Inferior parietal cortex (tissue), 1 donor: ENCODE results near the gene CENPK.
"Not testable (repeated sequence)": the region's sequence is repeated elsewhere in the genome, so short reads cannot be mapped to it uniquely, and the experiment has no call there.

Source experiments
- DNase-seq: peaks from one replicate; pipeline ENCODE4 v3.0.0-alpha.2; 2016; ENCODE audit errors: extremely low spot score

CENPK gene

DNA sequence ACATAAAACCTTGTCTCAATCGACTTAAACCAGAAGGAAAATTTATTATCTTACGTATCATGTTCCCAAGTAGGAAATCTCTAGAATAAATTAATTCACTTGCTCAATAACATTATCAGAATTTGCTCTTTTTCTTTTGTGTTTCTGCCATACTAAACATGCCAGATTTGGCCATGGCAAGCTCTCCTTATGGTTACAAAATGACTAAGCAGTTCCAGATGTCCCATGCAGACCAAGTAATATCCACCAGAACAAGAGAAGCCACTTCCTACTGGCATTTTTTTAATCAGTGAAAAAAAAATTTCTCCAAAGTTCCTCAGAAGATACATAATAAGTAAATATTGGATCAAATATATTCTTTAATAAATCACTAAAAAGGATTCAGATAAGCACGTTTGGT lies 56.0 kb downstream of the CENPK start:
- DNase-seq, result no peak

DNA sequence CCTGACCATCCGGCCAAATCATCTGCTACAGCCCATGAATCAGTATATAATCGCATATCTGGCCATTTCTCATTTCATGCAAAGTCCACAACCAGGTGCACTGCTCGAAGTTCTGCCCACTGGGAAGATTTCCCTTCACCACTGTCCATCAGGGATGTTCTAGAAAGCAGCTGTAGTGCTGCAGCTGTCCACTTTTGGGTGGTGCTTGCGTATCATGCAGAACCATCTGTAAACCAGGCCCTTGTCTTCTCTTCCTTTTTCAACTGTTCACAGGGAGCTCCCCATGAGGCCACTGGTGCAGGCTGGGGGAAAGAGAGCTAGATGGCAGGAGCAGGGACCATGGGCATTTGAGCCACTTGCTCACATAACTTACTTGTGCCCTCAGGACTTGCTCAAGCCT lies 73.8 kb downstream of the CENPK start:
- no peak for DNase-seq

DNA sequence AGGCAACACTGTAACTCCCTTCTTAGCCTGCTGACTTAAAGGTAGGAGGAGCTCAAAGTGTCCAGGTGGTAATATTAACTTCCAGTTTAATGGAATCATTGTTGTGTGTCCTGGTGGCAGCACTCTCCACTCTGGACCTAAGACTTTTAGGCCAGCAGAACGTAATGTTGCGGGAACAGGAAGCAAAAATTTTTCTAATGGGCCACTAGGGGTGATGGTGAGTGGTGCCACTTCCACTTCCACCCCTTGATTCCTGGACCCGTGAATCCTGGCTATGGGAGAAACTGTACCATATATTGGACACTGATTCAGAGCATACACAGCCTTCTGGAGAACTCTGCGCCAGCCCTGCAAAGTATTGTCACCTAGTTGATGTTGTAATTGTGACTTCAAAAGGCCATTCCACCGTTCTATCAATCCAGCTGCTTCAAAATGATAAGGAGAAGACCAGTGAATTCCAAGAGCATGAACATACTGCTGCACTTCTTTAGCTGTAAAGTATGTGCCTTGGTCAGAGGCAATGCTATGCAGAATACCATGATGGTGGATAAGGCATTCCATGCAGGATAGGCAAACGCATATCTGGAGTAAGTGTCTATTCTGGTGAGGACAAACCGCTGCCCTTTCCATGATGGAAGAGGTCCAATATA lies 74.8 kb downstream of the CENPK start:
- DNase-seq, result not testable (repeated sequence)

DNA sequence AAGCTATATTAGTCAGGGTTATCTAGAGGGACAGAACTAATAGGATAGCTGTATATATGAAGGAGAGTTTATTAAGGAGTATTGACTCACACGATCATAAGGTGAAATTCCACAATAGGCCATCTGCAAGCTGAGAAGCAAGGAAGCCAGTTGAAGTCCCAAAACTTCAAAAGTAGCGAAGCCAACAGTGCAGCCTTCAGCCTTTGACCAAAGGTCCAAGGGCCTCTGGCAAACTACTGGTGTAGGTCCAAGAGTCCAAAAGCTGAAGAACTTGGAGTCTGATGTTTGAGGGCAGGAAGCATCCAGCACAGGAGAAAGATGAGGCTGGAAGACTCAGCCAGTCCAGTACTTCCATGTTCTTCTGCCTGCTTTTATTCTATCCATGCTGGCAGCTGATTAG lies 76.2 kb downstream of the CENPK start:
- DNase-seq, result not testable (repeated sequence)

DNA sequence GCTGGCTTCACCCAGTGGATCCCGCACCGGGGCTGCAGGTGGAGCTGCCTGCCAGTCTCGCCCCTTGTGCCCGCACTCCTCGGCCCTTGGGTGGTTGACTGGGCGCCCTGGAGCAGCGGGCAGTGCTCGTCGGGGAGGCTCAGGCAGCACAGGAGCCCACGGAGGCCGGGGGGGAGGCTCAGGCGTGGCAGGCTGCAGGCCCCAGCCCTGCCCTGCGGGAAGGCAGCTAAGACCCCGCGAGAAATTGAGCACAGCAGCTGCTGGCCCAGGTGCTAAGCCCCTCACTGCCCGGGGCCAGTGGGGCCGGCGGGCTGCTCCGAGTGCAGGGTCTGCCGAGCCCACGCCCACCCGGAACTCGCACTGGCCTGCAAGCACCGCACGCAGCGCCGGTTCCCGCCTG lies 77.6 kb downstream of the CENPK start:
- no peak for DNase-seq

DNA sequence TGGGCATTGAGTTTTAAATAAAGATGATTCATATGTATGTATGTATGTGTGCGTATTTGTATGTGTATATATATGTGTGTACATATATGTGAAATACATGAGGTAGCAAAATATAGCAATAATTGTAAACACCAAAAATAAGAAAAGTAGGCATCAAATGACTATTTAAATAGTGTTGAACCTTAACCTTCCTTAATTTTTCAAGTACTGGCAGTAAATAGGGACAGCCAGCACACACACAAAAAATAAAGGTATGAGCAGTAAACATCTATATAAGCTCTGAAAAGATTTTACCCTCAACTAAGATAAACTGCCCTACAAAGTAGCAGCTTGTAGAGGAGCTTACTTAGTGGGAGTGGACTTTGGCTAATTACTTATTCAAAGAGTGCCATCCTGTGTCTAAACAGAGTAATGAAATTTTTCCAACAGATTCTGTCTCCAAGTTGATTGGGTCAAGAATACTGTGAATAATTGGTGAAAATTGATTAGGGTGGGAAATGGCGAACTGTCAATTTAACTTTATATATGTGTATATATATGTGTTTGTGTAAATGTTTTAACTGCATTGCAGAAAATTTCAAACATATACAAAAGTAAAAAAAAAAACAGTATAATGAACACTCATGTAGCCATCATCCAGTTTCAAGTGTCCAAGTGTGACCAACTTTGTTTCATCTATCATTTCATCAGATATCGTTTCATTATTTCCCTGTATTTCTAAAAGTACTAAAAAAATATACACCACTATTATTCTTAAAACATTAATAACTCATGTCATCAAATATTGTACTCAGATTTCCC lies 79.2 kb downstream of the CENPK start:
- DNase-seq, result peak; percentile 77

DNA sequence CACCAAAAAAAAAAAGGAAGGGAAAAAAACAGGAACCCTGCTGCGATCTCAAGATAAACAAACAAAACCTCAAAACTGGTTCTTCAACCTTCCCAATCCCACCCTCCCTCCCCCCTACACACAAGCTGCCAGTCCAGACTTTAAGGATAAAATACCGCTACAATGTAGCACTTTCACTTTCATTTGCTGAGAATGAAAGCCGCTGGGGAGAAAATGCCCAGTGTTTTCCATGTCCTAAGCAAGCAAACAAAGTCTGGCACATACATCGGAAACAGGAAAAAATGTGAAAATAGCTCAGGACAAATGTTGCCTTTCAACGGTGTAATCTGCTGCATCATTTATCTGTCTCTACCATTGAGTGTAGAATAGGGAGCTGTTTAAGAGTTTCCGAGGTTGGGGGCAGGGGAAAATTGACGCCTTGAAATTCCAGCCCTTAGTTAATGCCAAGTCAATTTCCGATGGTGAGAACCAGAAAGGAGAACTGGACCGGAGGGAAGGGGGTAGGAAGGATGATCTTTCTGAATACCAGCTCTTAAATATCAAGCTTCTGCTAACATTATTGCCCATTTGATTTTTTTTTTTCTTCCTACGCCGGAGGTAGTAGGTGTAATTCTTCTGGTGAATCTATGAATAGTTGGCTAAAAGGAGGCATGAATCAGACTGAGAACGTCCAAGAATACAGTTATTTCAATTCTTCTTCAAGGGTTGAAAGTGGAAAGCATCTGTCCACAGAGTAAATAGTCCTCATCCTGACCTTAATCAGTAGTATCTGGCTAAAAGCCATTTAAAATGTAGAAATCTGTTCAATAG lies 80.0 kb downstream of the CENPK start:
- peak; percentile 63 for DNase-seq

DNA sequence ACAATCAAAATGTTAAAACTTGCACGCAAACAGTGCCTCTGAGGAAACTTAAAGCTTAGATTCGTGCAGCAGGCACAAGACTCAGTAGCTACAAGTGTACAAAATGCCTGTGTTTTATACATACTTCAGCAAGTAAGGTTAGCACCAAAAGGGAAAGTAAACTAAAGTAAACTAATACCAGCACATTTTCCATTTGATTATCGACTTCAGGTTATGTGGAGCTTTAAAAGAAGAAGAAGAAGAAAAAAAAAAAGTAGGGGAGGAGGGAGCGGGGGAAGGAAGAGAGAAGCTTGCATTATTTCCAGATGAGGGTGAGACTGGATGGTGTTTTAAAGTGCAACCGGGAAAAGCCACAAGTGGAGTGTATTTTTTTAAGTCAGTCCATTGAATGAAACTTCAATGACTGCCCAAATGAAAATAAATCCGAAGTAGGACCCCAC lies 80.7 kb downstream of the CENPK start:
- DNase-seq, result peak; percentile 67

DNA sequence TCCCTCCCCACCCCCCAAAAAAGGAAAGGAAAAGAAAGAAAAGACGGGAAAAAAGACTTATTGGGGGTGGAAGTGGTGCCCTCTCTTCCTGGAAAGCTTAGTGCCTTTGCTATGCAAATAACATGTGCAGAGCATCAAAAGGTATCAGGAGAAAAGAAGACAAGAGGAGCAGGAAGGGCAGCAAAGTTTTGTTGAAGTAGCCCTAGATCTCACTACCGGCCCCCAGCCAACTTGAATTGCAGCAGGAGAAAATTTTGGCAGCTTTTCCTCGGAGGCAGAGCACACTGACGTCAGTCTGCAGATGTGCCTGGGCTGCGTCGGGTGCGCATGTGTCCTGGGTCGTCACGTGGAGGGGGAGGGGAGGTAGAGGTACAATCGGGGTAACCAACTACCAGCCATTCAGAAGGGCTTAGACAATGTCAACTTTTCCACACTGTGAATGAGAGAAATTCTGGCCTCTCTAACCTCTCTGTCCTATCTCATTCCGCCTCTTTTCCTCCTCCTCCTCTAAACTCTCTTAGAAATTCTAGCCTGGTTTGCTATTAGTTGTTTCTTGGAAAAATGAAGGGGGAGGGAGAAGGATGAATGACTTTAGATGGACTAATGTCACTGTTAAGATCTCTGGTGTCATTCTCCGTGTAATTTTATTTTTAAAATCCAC lies 81.2 kb downstream of the CENPK start, which contains the start of gene ADAMTS6:
Gene ADAMTS6, minus strand, starts transcription at position 286 of the 661 bp plus-strand sequence. CDS start 8,247 bp downstream, outside the sequence.
- peak; percentile 83 for DNase-seq

DNA sequence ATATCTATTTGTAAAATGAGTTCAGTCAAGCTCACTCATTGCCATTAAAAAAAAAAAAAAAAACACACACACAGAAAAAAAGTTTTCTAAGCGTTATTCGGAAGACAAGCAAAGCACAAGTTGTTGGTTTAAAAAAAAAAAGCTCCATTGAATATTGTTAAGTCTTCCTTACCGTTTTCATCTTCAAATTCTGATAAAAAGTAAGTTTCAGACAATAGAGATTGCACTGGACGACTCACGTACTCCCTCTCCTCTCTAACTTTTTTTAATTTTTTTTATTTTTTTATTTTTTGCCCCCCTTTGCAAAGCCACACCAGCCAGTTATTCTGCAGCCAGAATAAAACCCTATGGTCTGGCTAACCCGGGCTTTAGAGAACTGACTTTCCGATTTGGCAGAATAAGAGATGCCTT lies 81.8 kb downstream of the CENPK start:
- DNase-seq, result peak; percentile 12

DNA sequence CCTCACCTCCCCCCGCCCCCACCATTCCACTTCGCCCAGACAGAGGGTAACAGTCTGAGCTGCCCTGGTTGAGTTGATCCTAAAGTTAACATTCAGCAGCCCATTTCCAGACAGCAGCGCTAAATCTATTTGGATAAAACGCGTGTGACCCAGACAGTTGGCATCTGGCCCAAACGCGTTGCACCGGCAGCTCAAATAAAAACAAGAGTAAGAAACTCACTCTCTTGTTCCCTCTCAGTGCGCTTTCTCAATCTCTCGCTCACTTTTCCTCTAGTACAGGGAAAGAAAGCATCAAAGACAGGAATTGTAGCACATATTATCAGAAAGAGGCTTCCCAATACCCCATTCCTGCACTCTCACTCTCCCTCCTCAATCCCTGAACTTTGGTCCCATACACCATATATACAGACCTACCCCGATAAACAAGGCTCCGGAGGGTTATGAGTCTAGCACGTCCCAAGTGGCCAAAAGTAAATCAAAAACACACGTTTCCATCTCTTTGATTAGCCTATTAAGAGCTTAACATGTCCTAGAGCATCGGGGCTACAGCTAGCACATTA lies 82.6 kb downstream of the CENPK start:
- DNase-seq, result peak; percentile 55

DNA sequence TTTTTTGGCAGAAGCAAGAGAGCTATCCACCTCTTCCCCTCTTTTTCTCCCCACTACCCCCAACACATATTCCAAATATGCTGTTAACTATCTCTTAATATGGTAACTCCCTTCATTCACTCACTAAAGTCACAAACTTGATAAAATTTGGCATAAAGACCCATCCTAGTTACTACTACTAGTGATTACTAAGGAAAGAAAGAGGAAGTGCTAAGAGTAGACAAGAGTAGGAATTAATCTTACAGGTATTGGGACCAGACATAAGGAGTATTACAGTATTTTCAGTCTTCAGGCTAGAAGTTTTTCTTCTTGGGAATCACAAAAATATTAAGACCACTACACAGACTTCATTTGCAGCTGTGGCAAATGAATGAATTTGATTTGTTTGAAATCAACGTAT lies 83.4 kb downstream of the CENPK start:
- no peak for DNase-seq

DNA sequence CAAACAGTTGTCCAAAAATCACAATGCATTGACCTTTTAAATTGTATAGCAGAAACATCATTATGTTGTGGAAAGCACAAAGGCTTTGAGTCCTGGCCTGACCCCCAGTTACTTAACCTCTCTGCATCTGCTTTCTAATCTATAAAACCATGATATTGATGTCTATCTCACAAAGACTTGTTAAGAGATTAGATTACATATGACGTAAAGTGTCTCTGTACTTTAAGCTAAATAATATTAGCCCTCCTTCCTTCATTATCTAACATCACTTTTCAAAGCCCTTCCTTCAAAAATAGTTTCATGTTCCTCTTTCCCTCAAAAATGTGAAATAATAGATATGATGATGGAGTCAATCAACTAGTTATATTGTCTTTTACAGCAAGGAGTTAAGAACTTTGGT lies 84.6 kb downstream of the CENPK start:
- DNase-seq, result no peak

DNA sequence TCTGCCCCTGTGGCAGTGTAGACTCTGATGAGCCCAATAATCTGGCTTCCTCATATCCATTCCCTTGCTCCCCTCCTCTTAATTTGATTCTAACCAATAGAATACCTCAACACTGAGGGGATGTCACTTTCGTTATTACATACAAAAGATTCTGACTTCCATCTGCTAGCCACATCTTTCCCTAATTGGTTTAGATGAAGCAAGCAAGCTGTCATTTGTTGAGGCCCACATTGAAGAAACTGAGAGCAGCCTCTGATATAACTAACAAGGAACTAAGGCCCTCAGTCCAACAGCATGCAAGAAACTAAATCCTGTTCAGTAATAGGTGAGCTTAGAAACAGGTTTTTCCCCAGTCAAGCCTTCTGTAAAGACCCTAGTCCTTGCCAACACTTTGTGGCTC lies 87.1 kb downstream of the CENPK start:
- DNase-seq, result no peak

DNA sequence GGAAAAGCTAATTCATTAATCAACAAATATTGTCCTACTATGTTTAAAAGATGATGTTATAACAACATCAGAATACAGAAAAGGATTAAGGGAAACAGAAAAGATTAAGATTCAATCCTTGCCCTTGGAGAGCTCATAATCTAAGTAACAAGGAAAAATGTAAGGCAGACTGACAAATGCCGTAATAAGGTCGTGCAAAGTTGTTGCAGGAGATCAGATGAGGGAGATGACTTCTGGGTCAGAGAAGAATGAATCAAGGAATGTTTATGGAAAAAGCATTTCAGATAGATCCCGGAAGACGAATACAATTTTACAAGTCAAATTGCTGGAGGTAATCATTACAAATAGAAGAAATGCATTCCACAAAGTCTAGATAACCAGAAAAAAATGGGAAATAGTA lies 87.6 kb downstream of the CENPK start:
- no peak for DNase-seq

DNA sequence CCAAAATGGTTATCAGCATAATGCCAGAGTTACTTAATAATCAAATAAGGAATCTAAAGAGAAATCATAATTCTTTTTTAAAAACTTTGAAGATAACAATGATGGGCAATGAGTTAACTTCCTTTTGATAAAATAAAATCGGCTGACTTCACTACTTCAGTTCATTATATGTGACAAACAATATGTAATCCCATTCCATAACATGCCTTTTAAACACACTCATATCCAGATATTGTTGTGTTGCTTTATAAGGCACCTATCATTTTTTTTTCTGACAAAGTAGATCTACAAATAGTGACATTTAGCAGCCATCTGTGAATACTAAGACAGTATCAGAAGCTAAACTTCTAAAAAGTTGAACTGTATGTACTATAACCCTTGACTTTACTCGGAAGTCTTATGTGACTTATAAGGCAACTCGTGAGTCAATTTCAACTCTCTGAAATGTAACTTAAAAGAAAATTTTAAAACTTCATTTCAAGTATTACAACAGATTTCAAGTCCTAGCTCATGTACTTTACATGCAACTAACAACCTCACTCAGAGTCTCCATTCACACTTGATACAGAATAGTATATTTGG lies 88.7 kb downstream of the CENPK start:
- no peak for DNase-seq

DNA sequence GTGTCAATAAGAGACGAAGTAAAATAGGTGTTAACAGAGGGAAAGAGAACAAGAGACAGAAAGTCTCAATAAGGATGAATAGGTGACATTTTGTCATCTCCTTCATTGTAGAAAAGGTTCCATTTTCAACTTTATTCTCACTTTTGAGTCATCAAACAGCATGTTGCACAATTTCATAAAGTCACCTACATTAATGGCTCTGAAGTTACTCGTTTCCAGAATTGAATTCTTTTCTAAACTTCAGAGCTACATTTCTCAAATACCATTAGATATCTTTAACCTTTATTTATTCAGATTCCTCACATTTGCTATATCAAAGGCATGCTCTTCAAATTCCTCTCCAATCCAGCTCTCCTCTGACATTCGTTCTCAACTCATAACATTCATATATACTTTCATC lies 94.3 kb downstream of the CENPK start:
- no peak for DNase-seq
